GM18907 (cell line): ENCODE data around the gene SHISA9.

Source experiments
- ATAC-seq: cut with Tn5 transposase; IDR thresholded peaks from one replicate; pipeline ENCODE4 v1.9.1; 2021; ENCODE audit warnings: mild to moderate bottlenecking, moderate library complexity; ENCODE audit not compliant: unreplicated experiment

Gene SHISA9

GRCh38 chr16:13012601-13013000 is 111.2 kb downstream of the SHISA9 start:
- no peak for ATAC-seq

- ATAC-seq: no peak
Measured at GRCh38 chr16:13013043-13013442, 111.6 kb downstream of the SHISA9 start.

- ATAC-seq: no peak
Measured at GRCh38 chr16:13014476-13014875, 113.1 kb downstream of the SHISA9 start.

- ATAC-seq: no peak
Measured at GRCh38 chr16:13018026-13018425, 116.6 kb downstream of the SHISA9 start.

GRCh38 chr16:13021996-13022395 is 120.6 kb downstream of the SHISA9 start:
- no peak for ATAC-seq

GRCh38 chr16:13029786-13030185 is 128.4 kb downstream of the SHISA9 start:
- ATAC-seq: no peak

GRCh38 chr16:13030769-13031168 is 129.4 kb downstream of the SHISA9 start:
- no peak for ATAC-seq

GRCh38 chr16:13032911-13033310 is 131.5 kb downstream of the SHISA9 start:
- no peak for ATAC-seq

- ATAC-seq: no peak
Measured at GRCh38 chr16:13036600-13036999, 135.2 kb downstream of the SHISA9 start.

- no peak for ATAC-seq
Measured at GRCh38 chr16:13038591-13038990, 137.2 kb downstream of the SHISA9 start.

GRCh38 chr16:13039526-13039925 is 138.1 kb downstream of the SHISA9 start:
- ATAC-seq: no peak

GRCh38 chr16:13041180-13041579 is 139.8 kb downstream of the SHISA9 start:
- ATAC-seq: no peak

GRCh38 chr16:13041646-13042290 is 140.4 kb downstream of the SHISA9 start:
- no peak for ATAC-seq

- no peak for ATAC-seq
Measured at GRCh38 chr16:13042291-13042685, 140.9 kb downstream of the SHISA9 start.

GRCh38 chr16:13046061-13046821 is 144.8 kb downstream of the SHISA9 start:
- ATAC-seq: no peak

GRCh38 chr16:13047276-13047675 is 145.9 kb downstream of the SHISA9 start:
- ATAC-seq: no peak

GRCh38 chr16:13049688-13050087 is 148.3 kb downstream of the SHISA9 start:
- no peak for ATAC-seq

GRCh38 chr16:13052431-13052830 is 151.0 kb downstream of the SHISA9 start:
- no peak for ATAC-seq

GRCh38 chr16:13055480-13055879 is 154.1 kb downstream of the SHISA9 start:
- no peak for ATAC-seq

- ATAC-seq: no peak
Measured at GRCh38 chr16:13056607-13057006, 155.2 kb downstream of the SHISA9 start.

- ATAC-seq: no peak
Measured at GRCh38 chr16:13060932-13061331, 159.5 kb downstream of the SHISA9 start.

GRCh38 chr16:13061691-13062090 is 160.3 kb downstream of the SHISA9 start:
- ATAC-seq: no peak

GRCh38 chr16:13062219-13062618 is 160.8 kb downstream of the SHISA9 start:
- ATAC-seq: no peak
